ENCODE data around the gene MAGI3.

GRCh38 chr1:113587475-113587874 lies 197.2 kb downstream of the MAGI3 start:
- TF ChIP-seq CTCF (IDR thresholded peaks at IDR 0.05) (no peak), POLR2A (IDR thresholded peaks at IDR 0.05) (no peak)

Measured in adrenal gland (tissue), 5 donors.